GM21515 (cell line): Measurements from ENCODE around the gene RPL41.

Source experiments
- ATAC-seq: cut with Tn5 transposase; IDR thresholded peaks from one replicate; pipeline ENCODE4 v1.9.1; 2021; ENCODE audit not compliant: unreplicated experiment

RPL41 gene

DNA sequence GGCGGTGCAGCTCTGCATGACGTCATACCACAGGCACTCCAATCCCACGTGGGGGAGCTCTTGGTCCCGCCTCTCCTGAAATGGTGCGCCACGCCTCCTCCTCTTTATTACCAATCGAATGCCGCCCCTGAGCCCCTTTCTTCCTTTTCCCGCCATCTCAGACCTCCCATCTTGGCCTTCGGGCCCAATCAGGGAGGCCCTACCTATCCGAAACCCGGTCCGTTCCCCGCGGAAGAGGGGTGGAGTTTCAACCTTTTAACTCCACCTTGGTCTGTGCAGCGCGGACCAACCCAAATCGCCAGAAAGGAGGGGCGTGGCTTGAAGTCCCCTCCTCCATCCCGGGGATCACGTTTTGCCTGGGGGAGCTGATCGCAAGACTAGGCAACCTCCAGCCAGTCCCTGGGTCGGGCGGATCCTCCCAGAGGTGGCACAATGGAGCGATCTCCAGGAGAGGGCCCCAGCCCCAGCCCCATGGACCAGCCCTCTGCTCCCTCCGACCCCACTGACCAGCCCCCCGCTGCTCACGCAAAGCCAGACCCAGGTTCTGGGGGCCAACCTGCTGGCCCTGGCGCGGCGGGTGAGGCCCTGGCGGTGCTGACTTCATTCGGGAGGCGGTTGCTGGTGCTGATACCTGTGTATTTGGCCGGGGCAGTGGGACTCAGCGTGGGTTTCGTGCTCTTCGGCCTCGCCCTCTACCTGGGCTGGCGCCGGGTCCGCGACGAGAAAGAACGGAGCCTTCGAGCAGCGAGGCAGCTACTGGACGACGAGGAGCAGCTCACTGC is 11.6 kb downstream of the RPL41 start, which contains the start of gene ESYT1:
Gene ESYT1 (plus strand): TSS at position 380 of the 782 bp plus-strand sequence. CDS start 53 bp downstream, at position 433.
- ATAC-seq, result peak; percentile 88

DNA sequence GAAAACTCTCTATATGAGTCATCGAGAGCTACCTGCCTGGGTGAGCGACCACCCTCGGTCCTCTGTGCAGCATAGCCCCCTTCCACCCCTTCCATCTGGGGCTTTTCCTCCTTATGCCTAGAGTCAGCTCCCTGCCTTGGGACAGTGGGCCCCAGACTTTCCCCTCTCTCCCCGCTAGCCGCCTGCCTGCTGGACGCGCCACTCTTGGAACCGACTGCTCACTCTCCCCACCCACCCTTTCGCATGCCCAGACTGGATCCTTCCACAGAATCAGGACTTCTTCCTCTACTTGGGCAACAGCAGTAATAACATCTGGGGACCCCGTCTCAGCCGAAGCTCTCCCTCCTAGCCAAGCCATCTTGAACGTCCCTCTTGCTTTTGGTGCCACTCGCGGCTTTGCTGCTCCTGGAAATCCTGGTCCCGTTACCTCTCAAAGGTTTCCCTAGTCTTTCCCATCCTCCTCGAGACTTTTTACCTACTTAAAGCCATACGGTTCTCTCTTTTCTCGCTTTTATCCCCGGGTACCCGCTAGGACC is 12.3 kb downstream of the RPL41 start:
- no peak for ATAC-seq

DNA sequence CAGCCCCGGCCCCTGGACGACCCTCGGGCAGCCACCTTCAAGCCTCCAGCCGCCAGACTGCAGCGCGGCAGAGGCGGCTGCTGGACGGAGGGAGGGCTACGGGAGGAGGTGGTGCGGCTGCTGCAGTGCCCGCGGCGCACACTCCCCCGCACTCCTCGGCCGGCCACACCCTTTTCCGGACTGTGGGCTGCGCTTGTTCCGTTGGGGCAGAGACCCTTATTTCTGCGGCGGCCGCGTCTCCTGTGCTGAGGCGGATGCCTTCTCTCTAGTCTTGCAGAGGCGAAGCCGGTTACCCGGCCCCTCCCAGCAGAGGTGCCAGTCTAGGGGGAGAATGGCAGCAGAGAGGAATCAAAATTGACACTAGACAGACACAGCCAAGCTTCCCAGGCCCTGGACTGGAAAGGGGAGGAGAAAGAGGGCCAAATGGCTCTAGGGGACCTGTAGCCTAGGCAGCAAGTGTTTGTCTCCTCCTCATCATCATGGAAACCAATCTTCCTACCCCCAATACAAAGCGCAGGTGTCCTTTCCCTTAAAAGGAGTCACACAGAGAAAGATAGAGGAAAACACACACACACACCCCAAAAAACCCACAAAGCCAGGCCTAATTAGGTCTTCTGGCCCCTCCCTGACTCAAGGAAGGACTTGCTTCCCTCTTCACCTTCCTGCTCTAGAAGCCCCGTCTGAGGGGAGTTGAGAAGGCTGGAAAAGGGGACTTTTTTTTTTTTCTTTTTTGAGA is 12.9 kb downstream of the RPL41 start:
- ATAC-seq, result no peak

GRCh38 chr12:56129942-56130495 is 13.6 kb downstream of the RPL41 start:
- ATAC-seq, result no peak

DNA sequence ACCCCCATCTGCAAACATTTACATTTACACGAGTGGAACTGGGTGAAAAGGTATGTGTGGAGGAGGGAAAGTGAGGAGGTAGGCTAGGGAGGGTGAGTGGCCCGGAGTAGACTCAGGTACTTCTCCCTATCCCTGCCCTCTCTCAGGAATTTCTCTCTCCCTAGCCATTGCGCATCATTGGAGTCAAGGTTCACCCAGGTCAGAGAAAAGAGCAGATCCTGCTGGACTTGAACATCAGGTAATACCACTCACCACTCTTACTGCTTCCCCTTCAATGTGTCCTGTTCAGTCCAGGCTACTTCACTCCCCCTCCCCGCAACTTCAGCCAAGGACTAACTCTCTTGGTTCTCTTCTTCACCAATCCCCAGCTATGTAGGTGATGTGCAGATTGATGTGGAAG is 14.4 kb downstream of the RPL41 start:
- no peak for ATAC-seq

GRCh38 chr12:56134897-56135296 is 18.5 kb downstream of the RPL41 start:
- ATAC-seq, result no peak

DNA sequence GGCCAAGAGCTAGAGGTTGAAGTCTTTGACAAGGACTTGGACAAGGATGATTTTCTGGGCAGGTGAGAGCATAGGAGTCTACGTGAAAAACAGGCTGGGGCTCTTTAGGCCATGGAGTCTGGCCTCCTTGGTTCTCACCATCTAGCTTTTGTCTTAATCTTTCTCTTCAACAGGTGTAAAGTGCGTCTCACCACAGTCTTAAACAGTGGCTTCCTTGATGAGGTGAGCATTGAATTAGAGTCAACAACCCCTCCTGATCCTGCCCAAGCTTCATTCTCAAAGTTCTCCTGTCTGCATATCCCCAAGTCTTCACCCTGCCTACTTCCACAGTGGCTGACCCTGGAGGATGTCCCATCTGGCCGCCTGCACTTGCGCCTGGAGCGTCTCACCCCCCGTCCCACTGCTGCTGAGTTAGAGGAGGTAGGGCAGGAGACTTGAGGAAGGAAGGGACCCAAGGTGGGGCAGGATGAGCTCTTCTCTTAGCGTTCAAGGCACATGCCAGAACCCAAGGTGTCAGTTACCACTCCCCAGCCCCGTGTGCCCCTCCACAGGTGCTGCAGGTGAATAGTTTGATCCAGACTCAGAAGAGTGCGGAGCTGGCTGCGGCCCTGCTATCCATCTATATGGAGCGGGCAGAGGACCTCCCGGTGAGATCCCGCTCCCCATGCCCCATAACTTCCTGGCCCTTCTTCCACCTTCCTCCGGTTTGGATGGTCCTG is 21.6 kb downstream of the RPL41 start:
- no peak for ATAC-seq

DNA sequence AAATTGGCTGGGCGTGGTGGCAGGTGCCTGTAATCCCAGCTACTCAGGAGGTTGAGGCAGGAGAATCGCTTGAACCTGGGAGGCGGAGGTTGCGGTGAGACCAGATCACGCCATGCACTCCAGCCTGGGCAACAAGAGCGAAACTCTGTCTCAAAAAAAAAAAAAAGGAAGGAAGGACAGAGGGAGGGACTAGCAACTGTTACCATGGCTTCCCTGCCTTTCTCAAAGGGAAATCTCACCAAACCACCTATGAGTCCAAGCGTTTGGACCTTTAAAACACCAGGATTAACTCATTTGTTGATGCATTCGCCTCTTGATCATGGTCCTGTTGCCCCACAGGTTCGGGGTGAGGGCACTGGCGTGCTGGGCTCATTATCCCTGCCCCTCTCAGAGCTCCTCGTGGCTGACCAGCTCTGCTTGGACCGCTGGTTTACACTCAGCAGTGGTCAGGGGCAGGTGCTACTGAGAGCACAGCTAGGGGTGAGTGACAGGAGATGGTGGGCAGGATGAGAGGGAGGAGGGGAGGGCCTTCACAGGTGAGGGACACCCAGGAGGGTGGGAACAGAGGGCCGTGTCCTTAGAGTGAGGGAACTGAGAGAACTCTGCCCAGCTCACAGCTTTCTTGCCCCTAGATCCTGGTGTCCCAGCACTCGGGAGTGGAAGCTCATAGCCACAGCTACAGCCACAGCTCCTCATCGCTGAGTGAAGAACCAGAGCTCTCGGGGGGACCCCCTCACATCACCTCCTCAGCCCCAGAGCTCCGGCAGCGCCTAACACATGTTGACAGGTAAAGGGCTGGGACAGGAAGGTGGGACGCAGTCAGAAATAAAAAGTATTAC is 25.7 kb downstream of the RPL41 start:
- ATAC-seq, result no peak

- ATAC-seq, result no peak
Observed at GRCh38 chr12:56143217-56143616, 26.8 kb downstream of the RPL41 start.

GRCh38 chr12:56143870-56144269 is 27.4 kb downstream of the RPL41 start:
- no peak for ATAC-seq

DNA sequence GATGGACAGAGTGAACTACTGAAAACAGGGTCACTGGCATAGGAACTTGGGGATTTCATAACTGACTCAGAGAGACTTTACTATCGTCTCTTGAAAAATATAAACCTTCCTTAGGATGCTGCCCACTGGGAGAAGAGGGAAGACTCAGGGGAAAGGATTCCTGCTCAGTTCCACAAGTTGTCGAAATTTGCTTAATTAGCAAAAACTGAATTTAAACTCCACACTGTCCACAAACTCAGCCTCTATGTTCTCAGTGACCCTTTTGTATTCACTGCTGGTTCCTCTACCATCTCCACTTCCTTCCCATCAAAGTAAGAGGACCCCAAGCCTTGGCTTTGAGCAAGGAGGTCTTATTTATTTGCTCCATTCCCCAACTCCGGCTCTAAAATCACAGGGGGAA is 28.8 kb downstream of the RPL41 start:
- ATAC-seq, result no peak

- ATAC-seq, result no peak
Observed at GRCh38 chr12:56146492-56147460, 30.3 kb downstream of the RPL41 start.

DNA sequence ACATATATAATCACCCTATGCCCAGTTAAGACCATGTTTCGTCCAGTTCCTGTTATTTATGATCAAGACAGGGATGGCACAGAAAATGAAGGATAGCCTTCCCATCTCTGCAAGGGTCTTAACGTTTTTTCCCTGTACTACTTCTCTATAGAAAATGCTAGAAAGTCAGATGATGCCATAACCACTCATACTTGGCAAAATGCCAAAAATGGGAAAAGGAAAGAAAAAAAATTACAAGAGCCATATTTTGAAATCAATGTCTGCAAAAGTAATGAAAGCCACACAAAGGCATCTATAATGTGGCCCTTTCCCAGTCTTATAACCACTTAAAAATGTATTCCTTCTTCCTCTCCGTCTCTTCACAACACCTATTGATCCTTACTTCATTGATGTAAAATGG is 34.1 kb downstream of the RPL41 start:
- no peak for ATAC-seq

GRCh38 chr12:56151672-56152131 is 35.3 kb downstream of the RPL41 start:
- peak; percentile 50 for ATAC-seq

- peak; percentile 84 for ATAC-seq
Observed at GRCh38 chr12:56152132-56152755, 35.8 kb downstream of the RPL41 start, which contains the start of gene MYL6B. Gene MYL6B (plus strand): TSS chr12:56152587. CDS start chr12:56153919, 1,332 bp downstream.

DNA sequence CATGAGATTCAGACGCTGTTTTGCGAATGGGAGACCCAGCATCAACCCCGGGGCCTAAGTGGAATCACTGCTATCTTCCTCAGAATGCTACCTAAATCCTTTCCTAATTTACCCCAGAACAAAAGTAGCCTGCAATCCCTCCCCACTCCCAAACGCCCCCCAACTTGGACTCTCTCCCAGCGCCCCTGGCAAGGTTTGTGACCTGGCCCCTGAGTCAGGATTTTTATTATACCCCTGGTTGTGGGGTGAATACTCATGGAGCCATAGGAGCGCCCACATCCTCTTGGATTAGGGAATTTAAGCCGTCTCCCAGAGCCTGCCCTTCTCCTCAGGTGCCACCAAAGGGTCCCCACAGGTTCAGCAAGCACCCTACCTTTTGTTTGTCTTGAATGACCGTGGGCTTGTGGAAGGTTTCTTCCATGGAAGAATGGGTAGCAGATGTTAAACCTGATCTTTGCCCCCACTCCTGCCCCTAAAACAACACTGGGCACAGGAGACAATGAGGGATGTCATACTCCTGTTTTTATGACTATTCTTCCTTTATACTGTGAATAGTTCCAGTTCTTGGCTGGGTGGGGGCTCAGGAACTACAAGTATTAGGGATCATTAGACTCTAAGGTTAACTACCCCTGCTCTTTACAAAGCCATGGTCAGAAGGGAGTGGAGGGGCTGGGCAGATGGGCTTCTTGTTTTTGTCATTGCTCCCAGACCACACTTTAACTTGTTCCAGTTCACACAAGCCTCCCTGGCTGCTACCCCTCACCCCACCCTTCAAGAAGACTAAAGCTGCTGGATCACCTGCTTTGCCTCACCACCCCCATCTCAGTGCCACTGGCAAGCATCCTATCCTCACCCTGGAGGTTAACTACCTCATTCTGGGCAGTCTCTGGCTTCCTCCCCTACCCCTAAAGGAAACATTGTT is 36.6 kb downstream of the RPL41 start:
- no peak for ATAC-seq

GRCh38 chr12:56153678-56154065 is 37.2 kb downstream of the RPL41 start:
- no peak for ATAC-seq
